GM04503 (cell line): ENCODE data around the gene SLC24A3.
A peak's percentile ranks its signal among the peaks of the same experiment; 100 is the strongest.
"Not testable (repeated sequence)": the region's sequence is repeated elsewhere in the genome, so short reads cannot be mapped to it uniquely, and the experiment has no call there.

Experiments
- DNase-seq: peaks from one replicate; pipeline ENCODE4 v3.0.0-alpha.2; 2012; ENCODE audit warnings: low read depth

Gene SLC24A3

DNA sequence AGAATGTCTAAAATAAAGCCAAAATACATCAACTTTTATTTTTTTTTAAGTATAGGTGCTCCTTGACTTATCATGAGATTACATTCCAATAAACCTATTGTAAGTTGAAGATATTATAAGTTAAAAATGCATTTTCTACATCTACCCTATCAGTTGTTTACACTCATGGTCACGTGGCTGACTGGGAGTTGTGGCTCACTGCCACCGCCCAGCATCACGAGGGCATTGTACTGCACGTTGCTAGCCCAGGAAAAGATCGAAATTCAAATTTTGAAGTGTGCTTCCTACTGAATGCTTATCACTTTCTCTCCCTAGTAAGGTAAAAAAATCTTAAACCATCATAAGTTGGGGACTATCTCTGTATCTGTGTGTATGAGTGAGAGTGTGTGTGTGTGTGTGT lies 419.0 kb downstream of the SLC24A3 start:
- DNase-seq: no peak

DNA sequence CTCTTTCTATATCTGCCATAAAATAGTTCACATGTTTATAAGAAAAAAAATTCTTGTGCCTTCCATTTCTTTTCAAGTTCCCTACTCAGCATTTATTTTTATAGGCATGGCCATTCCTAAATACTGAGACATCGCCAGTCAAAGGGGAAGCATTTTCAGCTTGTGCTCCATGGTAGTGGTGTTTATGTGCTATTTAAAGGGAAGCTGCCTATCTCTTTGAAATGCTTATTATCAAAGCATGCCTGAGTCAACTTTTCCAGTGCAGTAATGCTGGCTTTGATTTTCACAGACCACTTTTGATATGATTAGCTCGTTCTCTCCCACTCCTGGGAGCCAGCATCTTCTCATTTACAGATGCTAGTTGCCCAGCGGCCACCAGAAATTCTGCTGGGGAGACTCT lies 421.5 kb downstream of the SLC24A3 start:
- no peak for DNase-seq

DNA sequence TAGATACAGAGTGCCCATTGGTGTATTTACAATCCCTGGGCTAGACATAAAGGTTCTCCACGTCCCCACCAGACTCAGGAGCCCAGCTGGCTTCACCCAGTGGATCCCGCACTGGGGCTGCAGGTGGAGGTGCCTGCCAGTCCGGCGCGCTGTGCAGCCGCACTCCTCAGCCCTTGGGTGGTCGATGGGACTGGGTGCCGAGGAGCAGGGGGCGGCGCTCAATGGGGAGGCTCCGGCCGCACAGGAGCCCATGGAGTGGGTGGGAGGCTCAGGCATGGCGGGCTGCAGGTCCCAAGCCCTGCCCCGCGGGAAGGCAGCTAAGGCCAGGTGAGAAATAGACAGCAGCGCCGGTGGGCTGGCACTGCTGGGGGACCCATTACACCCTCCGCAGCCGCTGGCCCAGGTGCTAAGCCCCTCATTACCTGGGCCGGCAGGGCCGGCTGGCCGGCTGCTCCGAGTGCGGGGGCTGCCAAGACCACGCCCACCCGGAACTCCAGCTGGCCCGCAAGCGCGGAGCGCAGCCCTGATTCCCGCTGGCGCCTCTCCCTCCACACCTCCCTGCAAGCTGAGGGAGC lies 427.1 kb downstream of the SLC24A3 start:
- not testable (repeated sequence) for DNase-seq

DNA sequence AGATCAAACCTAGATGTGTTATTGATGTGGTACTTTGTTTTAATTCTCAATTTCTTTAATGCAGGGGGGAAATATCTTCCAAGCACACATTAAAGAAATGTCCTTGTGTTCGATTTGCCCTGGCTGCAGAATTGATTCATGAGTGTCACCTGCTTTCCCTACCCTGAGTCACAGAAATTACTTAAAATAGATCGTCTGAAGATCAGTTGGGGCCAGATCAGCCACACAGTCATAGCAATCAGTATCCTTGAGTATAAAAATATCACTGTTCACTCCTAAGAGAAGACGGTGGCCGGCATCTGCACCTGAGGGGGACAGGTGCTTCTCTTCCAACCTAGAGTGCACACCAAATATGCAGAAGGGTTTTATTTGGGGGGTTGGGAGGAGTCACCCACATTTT lies 430.4 kb downstream of the SLC24A3 start:
- no peak for DNase-seq

DNA sequence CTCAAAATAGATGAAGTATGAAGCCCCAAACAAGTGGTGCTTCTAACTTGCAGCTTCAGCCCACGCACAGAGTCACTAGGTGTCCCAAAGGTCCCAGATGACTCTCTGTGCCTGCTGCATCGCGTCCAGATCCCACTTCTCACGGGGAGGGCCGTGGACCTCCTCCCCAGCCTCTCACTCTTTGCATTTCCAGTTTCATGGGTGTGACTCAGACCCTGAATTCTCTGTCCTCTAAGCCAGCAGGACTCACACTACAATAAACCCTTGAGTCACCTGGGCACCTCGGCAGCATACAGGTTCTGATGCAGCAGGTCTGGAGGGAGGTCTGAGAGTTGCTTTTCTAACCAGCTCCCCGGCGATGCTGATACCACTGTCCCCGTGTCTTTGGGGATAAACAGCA lies 431.6 kb downstream of the SLC24A3 start:
- DNase-seq: no peak

DNA sequence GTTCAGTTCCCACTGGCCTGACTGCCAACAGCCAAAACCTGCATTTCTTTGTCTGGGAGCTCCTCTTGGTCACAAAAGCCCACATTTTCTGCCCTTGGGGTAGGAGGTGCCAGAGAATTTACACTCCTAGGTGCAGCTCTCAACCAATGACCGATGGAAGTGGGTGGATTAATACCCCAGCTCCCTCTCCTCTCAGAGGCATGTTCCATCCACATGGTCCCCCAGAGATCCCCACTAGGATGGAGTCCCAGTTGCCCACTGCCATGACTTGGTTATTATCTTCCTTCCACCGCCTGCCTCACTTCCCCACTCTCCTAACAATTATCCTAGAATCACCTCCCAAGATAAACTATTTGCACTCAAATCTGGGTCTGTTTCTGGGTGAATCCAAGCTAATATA lies 434.5 kb downstream of the SLC24A3 start:
- no peak for DNase-seq

DNA sequence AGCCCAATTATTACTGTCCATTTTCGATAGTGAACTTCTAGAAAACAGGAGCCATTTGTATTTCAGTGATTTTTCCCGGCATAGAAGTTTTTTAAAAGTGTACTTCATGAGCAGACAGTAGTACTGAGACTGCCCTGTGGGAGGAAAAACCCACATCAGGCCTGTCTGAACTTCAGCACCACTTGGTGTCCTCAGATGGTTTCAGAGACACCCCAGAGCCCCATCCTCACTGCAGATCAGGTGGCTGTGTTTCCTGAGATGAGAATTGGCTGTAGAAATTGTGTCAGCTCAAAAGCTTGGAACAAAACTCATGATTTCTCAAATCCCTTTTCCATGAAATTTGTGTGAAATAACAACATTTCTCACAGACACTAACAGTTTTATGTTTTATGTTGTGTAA lies 435.6 kb downstream of the SLC24A3 start:
- no peak for DNase-seq

DNA sequence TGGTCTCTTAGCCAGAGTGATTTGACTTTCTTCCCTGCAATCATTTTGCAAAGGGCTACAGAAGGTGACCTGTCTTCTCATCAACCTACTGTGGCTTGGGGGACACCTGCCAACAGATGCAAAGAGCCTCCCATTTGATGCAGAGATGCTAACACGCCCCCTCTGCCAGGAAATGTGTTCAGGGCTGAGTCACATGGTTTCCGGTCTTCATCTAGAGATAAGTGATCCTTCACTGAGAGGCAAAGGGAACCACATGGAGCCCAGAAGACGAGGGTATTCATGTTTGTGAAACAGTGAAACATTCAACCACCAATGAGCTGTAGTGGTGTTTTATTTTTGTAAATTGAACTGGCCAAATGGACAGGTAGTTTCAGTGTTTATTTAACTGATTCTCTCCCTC lies 436.6 kb downstream of the SLC24A3 start:
- no peak for DNase-seq

DNA sequence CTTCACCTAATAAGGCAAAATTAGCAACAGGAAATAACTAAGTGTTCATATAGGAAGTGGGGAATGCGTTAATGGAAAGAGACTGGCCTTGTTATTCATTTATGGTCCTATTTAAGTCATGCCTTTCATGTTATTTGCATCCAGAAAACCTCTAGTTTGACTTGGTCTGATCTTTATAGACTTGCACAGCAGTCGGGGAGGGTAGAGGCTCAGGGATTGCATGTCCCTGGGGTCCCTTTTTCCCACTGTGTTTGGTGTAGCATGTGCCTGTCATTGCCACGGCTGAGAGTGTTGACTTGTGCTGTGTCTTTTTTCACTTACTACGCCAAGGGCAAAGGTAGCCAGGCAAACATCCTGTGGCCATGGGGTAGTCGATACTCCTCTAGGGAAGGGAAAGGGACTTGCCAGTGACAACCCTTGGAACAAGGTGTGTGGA lies 440.2 kb downstream of the SLC24A3 start:
- DNase-seq: no peak

DNA sequence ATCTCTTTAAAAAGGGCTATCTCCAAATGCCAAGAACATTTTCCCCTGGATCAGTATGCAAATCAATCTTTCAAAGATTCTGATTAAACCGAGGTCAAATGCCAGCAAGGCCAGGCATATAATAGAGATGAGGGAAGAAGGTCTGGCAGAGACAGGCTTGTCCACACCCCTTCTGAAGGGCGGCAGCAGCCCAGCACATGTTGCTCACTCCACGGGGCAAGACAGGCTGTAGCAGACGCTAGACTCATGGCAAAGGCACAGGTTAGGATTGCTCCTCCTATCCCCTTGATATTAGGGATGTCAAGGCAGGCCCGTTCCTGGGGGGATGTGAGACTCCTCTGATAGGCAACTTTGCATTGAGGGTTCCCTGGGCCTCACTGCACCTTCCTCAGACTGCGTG lies 440.9 kb downstream of the SLC24A3 start:
- no peak for DNase-seq

DNA sequence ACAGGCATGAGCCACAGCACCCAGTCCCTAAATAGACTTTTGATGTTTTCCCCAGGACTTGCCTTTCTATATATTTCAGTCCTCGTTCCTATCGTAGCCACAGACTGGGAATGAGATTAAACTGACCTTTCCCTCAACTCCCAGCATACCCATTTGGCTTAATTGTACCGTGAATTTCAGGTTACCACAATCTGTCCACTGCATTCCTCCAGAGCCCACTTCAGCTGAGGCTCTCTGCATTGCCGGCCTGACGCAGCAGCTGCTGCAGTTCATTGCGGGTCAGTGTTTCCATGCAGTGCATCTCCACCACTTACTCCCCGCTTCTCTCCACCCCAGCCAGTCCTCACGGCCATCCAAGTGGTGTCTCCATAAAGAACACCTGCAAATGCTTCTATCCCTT lies 442.5 kb downstream of the SLC24A3 start:
- DNase-seq: no peak

DNA sequence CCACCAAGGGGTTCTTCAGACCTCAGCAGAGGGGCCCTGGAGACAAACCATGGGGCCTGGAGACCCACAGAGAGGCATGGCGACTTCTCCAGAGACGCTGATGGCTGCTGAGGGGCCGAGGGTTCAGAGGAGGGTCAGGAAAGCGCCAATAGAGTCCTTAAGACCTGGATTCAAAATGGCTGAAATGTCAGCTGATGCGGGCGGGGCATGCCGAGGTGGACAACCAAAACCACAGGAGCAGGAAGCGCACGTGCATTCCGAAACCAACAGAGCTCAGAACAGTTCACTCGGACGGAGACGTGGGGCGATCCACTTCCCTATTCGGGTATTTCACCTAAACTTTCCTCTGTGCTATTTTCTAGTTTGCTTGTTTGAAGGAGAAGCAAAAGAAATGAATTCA lies 445.7 kb downstream of the SLC24A3 start:
- DNase-seq: no peak

DNA sequence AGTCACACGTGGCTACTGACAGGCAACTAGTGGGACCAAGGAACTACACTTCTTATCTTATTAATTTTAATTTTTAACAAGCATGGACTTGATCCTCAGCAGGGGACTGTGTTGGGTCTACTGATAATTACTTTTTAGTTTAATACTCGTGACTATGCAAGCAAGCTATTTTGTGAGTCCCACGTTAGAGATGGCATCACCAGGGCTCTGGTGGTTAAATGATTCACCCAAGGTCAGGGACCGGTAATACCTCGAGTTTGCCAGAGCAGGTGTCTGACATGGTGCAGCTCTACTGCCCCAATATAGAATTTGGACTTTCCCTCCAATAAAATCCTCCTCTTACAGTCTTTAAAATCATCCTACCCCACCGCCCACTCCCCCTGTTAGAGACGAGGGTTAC lies 447.0 kb downstream of the SLC24A3 start:
- no peak for DNase-seq

DNA sequence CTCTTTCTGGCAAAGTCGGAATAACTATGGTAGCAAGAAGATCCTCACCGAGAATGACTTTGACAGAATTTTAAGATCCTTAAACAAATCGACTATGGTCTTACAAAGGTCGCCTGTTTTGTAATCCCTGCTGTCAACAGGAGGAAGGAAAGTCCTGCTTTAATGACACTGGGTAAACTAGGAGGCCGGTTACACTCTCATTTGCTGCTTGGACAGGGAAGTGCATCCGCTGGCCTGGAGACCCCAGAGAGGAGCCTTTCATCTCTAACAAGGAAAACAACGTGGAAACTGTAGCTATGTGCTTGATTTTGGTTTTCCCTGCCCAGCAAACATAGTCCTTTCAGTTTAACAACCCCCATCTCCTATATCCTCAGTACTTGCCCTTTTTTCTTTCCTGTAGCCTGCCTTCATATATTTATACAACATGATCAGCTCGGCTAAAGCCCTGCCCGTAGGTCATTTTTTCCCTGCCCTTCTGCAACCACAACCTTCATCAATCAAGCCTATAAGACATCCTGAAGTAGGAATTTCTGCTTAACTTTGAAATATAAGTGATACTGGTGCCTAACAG lies 448.5 kb downstream of the SLC24A3 start:
- DNase-seq: no peak

DNA sequence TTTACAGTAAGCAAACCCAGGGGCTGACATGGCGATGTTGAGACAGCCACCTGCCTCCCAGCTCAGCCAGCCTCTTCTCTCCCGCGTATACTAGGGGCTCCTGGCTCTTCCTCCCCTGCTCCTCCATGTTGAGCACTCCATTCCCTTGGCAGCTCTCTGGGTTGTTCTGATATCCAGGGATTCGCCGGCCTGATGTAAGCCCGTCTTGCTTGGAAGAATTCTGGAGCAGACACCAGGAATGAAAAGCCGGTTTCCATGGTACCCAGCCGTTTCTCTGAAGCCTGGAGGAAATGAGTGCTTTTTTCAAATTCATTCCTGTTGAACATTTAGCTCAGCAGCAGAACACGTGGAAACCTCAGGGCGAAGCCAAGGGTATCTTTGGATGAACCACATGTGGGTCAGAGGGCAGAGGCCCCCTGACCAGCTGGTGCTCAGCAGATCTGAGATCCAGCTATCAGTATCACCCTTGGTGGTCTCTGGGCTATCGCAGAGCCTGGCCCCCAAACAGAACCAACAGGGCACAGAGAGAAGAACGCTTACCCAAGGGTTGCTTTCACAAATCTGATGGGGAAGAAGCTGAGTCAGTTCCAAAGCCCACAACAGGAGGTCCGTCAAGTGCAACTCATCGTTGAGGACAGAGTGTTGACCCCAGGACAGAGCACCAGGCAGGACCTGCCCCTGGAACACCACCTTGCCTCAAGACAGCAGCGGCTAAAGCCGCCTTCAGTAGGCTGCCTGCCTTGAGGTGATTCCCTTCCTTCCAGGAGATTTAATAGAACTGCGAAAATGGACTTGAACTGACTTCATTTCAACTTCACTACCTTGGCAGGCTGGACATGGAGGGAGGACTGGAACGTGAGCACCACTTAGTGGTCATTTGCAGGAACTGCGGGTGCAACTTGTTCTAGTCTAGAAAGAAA lies 449.5 kb downstream of the SLC24A3 start:
- peak; percentile 6 for DNase-seq

DNA sequence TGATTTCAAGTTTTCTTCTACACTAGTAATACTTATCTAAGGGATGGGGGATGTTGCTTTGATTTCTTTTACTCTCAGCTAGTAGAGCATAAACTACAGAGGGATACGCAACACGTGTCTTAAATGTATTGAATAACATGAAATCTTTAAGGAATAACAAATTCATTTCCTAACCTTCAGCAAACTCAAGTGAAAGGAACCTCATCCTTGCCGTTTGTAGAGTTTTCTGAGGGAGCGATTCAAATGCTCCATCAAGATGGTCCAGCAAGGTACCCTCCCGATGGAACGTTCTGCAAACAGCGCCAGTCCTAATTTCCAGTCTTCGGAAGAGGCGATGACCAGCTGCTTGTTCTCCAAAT lies 450.2 kb downstream of the SLC24A3 start:
- no peak for DNase-seq

DNA sequence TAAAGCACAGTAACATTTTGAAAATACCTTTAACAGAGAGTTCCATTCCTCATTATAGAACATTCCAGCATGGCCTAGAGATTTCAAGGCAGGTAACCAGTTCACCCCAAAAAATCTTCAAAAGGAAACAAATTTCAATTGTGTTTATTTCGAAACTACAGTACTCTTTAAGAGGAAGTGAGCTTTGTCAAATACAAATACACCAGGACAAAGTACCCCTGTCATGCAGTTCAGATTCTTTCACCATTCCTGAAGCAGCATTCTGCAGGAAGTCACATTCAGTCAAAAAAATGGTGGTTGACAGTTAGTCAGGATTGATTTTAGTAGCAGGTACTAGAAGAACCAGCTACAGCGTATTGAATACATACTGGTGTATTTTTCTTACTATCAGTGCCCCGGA lies 456.0 kb downstream of the SLC24A3 start:
- no peak for DNase-seq

DNA sequence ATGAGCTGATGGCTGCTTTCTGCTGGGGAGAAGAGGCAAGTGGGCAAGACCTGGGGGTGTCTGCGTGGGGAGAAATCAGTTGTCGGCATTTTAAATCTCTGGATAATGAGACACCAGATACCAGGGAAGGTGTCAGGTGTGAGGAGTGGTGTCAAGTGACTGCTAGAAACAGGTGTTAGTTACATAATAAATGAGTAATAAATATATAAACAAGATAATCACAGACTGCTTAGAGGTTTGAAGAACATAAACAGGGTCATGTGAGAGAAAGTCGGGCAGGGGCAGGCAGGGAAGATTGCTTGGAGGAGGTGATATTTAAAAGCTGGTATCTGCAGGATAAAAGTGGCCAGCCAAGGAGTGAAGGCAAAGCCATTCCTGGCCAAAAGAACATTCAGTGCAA lies 458.4 kb downstream of the SLC24A3 start:
- DNase-seq: no peak

DNA sequence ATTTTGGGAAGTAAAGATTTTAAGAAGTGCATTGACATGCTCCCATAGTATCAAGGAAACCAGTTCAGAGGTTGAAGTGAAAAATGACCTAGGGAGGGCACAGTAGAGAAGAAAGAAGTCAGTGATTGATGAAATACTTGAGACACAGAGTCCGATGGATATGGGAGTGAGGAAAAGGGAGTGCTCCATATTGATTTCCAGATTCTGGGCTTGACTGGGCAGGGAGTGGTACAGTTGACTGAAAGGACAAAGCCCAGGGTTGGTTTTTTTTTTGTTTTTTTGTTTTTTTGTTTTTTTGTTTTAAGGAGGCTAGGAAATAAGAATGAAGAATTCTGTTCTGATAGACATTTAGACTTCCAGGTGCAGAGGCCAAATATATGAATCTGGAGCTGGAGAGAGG lies 458.9 kb downstream of the SLC24A3 start:
- no peak for DNase-seq

DNA sequence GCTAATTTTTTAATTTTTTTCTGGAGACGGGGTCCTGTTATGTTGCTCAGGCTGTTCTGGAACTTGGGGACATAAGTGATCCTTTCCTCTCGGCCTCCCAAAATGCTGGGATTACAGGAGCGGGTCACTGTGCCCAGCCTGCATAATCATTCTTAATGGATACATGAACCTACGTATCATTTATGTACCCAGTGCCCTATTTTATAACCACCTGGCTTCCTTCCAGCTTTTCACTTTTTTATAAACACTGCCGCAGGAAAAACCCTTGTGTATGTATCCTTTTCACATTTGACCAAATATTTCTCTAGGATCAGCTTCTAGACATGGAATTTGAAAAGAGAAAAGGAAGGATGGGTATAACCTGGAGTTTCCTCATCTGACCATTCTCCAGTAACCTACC lies 460.1 kb downstream of the SLC24A3 start:
- DNase-seq: no peak

DNA sequence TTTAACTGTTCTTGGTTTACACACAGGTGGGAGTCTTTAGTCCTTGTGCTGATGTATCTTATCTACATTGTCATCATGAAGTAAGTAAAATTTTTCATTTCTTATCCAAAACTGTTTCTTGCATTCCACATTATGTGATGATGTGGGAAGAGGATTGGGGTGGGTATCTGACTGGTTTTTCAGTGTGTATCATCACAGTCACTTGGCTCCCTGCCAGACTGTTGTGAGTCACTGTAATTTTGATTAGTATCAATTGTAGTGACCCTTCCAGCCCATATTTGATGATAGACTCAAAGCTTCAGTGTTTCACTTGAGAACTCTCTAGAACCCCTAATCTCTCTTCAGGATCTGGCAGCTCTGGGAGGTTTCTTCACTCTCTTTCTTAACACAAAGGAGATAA lies 461.1 kb downstream of the SLC24A3 start:
- no peak for DNase-seq

DNA sequence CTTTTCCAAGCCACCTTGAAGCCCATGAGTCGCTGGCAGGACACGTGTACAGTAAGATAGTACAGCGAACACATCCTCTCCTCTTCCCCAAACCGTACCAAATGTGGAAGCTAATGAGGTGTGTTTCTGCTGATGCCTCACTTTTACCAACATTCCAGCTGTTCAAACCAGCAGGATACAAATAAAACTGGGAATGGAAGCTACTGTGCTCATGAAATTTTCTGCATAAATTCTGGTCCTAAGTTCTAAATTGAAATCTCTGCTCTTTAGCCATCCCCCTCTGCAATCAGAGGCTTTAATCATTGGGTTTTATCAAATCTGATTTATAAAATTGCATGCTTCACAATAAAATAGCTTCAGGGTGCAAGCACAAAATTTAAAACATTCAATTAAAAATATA lies 463.8 kb downstream of the SLC24A3 start:
- no peak for DNase-seq

DNA sequence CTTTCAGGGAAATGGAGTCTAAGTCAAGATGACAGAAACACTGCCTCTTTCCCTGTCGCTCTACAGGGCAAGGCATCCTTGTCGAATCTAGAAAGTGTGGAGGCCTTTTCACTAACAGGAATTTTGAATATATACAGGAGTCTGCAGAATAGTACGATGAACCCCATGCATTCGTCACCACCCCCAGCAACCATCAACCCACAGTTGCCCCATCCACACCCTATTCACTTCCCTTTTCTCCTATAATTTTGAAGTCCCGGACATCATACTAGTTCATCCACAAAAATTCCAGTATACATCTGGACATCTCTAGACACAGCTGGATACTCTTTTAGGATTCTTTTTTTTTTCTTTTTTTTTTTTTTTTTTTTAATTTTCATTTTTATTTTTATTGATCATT lies 464.9 kb downstream of the SLC24A3 start:
- no peak for DNase-seq

DNA sequence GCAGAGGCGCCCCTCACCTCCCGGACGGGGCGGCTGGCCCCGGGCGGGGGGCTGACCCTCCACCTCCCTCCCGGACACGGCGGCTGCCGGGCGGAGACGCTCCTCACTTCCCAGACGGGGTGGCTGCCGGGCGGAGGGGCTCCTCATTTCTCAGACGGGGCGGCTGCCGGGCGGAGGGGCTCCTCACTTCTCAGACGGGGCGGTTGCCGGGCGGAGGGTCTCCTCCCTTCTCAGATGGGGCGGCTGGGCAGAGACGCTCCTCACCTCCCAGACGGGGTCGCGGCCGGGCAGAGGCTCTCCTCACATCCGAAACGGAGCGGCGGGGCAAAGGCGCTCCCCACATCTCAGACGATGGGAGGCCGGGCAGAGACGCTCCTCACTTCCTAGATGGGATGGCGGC lies 466.1 kb downstream of the SLC24A3 start:
- not testable (repeated sequence) for DNase-seq
